ENCODE data around the gene UBL5.

UBL5 gene

DNA sequence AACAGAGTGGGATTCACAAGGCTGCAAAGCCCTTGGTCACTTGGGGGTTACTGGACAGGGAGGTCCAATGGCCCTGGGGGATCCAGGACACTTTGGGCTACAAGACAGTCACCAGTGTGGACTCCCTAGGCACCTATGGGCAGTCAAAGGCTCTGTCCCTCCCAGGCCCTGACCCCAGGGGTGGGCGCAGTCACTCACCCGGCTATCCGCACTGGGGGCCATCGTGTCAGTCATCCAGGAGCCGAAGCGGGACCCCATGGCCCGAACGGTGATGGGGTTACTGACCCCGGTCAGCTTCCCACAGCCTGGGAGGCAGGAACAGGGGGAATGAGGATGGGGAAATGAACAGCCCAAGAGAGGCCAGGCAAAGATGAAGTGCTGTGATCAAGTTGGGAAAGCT is 28.9 kb downstream of the UBL5 start:
- DNase-seq (ENCODE audit: low spot score), result no peak

GRCh38 chr19:9857076-9857721 is 29.5 kb downstream of the UBL5 start:
- DNase-seq (ENCODE audit: low spot score), result no peak

DNA sequence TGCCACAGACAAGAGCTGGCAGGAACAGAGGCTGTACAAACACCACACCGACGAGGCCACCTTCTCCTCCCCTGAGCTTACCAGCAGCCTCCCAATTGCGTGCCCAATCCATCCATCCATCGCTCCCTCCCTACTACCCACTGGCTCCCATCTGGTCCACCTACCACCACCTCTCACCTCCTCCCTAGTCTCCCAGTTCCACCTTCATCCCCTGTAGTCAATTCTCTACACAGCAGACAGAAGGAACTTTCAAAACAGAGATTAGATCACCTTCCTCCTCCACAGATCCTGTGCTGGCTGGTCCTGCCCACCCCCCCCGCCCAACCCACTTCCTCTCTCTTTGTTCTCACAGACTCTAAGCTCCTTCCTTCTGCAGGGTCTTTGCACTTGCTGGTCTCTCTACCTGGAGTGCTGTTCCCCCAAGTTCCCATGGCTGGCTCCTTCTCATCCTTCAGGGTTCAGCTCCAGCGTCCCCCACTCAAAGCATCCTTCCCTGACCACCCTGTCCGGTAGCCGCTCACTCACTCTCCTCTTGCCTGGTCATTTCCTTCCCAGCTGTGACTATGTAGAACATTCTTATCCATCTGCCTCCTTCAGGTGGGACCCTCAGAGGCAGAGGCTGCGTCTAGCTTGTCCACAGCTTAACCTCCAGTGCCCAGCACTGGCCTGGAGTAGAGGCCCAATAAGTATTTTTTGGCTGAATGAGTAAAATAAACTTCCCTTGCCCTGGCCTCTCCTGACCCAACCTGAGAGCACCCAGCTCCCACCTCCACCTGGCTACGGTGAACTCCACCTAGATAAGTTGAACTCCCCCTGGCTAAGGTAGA is 30.4 kb downstream of the UBL5 start:
- no peak for DNase-seq (ENCODE audit: low spot score)

GRCh38 chr19:9858766-9859165 is 31.0 kb downstream of the UBL5 start:
- no peak for DNase-seq (ENCODE audit: low spot score)

DNA sequence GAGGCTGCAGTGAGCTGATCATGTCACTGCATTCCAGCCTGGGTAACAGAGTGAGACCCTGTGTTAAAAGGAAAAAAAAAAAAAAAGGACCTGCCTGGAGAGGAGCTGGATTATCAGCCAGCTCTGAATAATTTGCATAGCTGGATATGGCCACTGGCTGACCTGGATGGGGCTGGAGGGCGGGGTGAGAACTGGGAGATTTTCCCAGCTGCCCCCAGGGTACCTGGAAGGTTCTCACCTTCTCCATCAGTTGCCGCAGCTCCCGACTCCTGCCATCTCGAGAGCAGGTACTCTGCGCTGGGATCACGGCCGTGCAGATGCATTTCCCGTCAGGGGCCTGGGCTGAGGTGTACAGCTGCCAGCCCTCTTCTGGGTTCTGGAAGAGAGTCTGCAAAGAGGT is 32.7 kb downstream of the UBL5 start:
- DNase-seq (ENCODE audit: low spot score), result no peak

- DNase-seq (ENCODE audit: low spot score), result no peak
Observed at GRCh38 chr19:9861503-9861902, 33.8 kb downstream of the UBL5 start.

DNA sequence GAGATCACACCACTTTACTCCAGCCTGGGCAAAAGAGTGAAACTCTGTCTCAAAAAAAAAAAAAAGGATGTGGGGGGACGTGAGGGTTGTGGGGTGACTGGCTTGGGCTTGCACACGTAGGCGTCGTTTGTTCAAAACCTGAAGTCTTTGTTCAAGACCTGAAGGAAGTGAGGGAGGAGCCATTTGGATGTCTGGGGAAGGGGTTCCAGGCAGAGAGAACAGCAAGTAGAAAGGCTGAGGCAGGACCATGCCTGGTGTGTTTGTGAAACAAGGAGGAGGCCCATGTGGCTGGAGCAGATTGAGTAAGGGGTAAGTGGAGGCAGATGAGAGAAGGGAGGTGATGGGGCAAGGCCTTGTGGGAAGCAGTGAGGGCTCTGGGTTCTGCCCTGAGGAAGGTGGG is 35.2 kb downstream of the UBL5 start:
- DNase-seq (ENCODE audit: low spot score), result no peak

DNA sequence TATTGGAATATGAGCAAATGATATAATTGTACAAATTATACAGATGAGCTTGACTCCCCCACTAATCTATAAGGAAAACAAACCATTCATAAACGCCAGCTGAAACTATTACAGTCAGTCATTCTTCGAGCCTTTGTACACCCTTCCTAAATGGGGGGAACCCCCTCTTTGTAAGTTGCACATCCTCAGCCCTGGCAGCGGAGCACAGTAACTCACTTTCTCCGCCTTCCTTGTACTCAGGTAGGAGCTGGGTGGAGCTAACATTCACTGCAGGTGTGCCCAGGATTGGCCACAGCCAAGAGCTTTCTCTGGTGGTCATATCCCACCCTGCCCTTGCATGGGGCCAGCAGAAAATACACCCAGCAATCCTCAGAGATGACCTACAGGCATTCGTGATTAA is 36.0 kb downstream of the UBL5 start:
- no peak for DNase-seq (ENCODE audit: low spot score)

DNA sequence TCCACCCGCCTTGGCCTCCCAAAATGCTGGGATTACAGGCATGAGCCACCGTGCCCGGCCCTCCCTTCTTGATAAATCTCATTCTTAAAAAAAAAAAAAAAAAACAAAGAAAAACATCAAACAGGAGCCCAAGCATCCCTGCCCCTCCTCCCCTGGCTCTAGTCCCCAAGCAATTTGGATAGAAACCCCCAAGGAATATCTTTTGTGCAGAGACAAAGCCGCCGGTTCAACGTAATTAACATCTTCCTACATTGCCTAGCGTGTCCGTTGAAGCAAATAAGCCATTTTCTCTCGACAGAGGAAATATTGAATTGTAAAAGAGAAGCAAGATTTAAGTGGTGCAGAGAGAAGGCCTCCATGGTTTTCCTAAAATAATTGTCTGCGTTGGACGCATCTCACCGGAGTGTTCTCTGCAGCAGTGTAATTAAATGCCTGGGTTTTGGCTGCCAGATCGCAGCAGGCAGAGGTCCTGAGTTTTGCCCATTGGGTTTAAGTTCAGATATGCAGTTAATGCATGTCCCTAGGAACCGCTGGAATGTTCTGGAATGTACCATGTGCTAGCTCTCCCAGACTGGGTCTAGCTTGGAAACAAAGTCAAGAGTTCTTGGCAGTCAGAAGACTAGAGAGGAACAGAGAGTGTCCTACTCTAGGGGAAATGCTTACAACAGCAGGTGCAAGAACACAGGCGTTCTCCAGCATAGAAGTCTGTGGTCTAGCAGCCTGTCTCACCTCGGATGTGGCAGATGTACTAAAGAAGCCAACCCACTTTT is 38.2 kb downstream of the UBL5 start:
- DNase-seq (ENCODE audit: low spot score), result no peak

DNA sequence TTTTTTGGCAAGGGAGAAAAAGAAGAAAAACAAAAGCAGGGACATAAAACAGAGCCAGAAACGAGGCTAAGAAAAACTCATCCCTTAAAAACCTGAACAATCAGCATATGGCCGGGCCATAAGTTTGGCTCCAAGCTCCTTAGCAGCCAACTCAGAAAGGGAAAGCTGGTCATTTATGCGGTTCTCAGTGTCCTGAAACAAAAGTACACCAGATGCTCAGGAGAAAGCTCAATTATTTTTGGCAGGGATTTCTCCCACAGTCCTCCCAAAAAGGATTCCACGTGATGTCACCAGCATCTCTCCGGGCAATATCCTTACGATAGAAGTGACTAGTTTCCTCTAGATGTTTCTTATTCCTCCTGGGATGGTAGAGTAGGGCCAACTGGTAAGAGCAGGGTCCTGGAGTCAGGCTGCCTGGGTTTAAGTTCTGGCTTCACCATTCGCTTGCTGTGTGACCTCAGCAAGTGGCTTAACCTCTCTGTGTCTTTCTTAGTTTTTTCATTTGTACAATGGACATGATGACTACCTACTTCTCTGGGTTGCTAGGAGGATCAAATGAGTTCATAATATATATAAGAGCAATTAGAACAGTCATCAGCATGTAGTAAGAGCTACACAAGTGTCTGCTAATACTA is 41.4 kb downstream of the UBL5 start:
- no peak for DNase-seq (ENCODE audit: low spot score)

GRCh38 chr19:9871626-9872338 is 44.1 kb downstream of the UBL5 start:
- no peak for DNase-seq (ENCODE audit: low spot score)

GRCh38 chr19:9872618-9873242 is 45.0 kb downstream of the UBL5 start:
- DNase-seq (ENCODE audit: low spot score), result no peak

- DNase-seq (ENCODE audit: low spot score), result no peak
Observed at GRCh38 chr19:9875031-9875627, 47.4 kb downstream of the UBL5 start.

- no peak for DNase-seq (ENCODE audit: low spot score)
Observed at GRCh38 chr19:9875796-9876195, 48.1 kb downstream of the UBL5 start.

DNA sequence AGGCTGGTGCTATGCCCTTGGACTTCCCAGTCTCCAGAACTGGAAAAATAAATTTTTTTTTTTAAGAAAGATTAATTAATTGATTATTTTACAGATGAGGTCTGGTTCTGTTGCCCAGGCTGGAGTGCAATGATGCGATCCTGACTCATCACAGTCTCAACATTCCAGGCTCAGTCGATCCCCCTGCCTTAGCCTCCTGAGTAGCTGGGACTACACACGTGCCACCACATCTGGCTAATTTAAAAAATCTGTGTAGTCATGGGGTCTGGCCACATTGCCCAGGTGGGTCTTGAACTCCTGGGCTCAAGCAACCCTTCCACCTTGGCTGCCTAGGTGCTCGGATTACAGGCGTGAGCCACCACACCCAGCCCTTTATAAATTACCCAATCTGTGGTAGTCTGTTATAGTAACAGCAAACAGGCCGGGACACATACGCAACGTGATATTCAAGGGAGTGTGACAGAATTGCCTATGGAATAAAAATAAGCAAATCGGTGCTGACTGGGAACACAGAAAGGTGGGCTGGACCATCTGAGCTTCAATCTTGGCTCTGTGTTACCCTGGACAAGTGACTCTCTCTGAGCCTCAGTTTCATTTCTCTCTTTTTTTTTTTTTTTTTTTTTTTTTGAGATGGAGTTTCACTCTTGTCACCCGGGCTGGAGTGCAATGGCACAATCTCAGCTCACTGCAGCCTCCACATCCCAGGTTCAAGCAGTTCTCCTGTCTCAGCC is 50.2 kb downstream of the UBL5 start:
- no peak for DNase-seq (ENCODE audit: low spot score)

- no peak for DNase-seq (ENCODE audit: low spot score)
Observed at GRCh38 chr19:9878511-9879196, 50.9 kb downstream of the UBL5 start.
